D721Med (cell line): ENCODE measurements around the gene EEF1A1.

Experiments
- DNase-seq: peaks from one replicate; pipeline ENCODE4 v3.0.0; 2011; ENCODE audit warnings: low spot score; ENCODE audit not compliant: insufficient read length
- FAIRE-seq: peaks from 2 replicates; lab custom pipeline; 2011; peaks lifted over from hg19 to GRCh38; lab: Jason Lieb, UNC
- TF ChIP-seq, protein P1 (sequence below): IDR thresholded peaks from 2 replicates; pipeline ENCODE4 v1.5.1; 2012; ENCODE audit warnings: mild to moderate bottlenecking, control low read depth; ENCODE audit not compliant: insufficient read depth; ENCODE audit errors: missing control alignments

EEF1A1 gene

DNA sequence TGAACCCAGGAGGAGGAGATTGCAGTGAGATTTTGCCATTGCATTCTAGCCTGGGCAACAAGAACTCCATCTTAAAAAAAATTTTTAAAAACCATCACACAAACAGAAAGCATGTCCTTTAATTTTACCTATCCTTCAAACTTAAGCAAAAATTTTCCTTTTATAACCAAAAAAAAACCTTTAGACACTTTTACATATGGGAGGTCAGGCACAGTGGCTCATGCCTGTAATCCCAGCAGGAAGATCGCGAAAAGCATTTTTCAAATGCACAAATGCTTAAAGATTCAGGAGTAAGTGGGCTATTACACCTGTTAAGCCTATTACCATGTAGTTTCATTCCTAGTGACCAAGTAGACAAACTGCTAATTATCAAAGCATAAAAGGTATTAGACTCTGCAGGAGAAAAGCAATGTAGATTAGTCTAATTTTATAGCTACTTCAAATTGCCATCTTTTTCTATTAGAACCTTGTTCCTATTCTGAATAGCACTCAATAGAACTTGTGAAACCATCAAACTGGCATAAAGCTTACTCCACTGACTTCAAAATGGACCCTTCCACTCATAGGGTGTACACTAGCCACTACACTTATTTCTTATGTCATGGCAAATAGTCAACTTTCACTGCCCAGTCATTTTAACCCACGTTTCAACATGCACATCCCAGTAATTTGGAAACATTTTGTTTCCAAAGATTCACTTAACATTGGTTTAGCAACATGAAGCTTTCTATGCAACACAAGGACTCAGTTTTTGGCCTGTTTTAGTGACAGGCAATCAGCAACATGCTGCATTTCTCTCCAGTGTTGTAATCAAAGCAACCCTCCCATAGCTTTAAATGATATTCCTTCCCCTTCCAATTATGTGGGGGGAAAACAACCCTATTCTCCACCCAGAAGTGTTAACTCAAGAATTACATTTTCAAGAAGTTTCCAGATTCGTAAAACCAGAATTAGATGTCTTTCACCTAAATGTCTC lies 4.0 kb downstream of the EEF1A1 start:
- TF ChIP-seq, protein P1, sequence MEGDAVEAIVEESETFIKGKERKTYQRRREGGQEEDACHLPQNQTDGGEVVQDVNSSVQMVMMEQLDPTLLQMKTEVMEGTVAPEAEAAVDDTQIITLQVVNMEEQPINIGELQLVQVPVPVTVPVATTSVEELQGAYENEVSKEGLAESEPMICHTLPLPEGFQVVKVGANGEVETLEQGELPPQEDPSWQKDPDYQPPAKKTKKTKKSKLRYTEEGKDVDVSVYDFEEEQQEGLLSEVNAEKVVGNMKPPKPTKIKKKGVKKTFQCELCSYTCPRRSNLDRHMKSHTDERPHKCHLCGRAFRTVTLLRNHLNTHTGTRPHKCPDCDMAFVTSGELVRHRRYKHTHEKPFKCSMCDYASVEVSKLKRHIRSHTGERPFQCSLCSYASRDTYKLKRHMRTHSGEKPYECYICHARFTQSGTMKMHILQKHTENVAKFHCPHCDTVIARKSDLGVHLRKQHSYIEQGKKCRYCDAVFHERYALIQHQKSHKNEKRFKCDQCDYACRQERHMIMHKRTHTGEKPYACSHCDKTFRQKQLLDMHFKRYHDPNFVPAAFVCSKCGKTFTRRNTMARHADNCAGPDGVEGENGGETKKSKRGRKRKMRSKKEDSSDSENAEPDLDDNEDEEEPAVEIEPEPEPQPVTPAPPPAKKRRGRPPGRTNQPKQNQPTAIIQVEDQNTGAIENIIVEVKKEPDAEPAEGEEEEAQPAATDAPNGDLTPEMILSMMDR = no peak
- no peak for DNase-seq
- no peak for FAIRE-seq

DNA sequence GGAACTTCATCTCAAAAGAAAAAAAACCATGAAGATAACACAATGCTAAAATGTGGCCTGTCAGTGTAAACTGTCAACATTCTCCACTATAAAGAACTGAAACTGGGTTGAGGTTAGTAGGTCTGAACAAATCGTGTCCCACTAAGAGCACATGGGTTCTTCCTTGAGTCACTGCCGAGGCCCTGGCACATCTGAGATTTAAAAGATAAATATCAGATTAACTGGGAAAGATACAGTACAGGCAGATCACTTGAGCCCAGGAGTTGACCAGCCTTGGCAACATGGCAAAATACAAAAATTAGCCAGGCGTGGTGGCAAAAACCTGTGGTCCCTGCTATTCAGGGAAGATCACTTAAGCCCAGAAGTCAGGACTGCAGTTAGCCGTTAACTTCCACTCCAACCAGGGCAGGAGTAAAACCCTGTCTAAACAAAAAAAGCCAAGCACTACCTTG lies 5.6 kb downstream of the EEF1A1 start:
- FAIRE-seq (no peak), DNase-seq (no peak)
- TF ChIP-seq, protein P1 = no peak

DNA sequence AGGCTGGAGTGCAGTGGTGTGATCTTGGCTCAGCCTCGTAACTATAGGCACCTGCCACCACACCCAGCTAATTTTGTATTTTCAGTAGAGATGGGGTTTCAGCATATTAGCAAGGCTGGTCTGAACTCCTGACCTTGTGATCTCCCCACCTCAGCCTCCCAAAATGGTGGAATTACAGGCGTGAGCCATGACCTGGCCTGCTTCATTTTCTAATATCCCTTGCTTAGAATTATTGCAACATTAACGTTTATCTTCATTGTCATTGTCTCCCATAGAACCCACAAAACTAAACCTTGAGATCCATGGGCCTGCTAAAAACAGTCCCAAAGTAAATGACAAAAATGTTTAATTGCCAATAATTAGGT lies 6.1 kb downstream of the EEF1A1 start:
- TF ChIP-seq, protein P1 = no peak
- FAIRE-seq = no peak
- no peak for DNase-seq

DNA sequence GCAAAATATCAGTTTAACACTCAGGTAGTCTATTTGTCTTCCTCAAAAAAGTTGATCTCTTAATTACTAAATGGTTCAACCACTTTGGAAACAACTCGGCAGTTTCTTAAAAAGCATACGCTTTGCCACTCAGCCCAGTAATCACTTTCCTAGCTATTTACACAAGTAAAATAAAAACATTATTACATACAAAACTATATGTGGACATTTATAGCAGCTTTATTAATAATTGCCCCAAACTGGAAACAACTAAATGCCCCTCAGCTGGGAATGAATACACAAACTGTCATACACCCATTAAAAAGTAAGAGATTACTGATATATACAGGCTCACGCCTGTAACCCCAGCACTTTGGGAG lies 7.4 kb downstream of the EEF1A1 start:
- no peak for DNase-seq
- FAIRE-seq = no peak
- TF ChIP-seq, protein P1 = no peak

DNA sequence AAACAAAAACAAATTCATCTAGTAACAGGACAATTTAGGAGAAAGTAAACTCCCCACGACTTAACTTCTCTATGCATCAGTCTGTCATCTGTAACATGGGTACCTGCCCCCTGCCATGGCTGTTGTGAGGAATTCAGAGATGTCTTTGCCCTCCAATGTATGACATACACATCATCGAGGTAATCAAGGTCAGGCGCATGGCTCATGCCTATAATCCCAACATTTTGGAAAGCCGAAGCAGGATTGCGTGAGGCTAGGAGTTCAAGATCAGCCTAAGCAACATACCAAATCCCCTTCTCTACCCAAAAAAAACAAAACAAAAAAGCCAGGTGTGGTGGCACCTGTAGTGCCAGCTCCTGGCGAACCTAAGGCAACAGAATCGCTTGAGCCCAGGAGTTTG lies 9.0 kb downstream of the EEF1A1 start:
- DNase-seq (no peak), FAIRE-seq (no peak)
- TF ChIP-seq, protein P1 = no peak

DNA sequence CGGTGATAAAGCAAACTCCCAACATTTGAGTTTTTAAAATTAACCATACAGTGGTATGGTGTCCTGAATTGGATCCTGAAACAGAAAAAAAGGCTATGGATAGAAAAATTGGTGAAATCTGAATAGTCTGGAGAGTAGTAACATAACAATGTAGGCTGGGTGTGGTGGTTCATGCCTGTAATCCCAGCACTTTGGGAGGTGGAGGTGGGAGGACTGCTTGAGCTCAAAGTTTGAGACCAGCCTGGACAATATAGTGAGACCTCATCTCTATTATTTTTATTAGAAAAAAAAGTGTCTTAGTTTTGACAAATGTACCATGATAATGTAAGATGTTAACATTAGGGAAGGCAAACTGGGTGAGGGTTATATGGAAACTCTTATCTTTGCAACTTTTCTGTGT lies 11.0 kb downstream of the EEF1A1 start:
- no peak for FAIRE-seq
- TF ChIP-seq, protein P1 = no peak
- DNase-seq = no peak

DNA sequence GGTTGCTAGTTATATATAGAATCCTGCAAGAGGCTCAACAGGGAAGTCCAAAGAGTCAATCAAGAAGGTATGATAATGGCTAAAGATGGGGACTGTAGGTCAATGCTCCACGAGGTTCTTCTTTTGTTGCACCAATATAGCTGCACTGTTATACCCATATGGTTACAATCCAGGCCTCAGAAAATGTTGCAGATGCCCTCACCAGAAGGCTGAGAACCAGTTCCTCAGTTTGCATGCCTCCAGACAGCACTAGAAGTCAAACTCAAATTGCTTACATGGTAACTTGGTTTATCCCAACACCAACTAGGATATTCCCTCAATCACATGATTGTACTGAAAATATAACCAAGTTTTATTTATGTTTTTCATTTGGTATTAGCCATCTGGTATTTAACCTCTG lies 12.1 kb downstream of the EEF1A1 start:
- FAIRE-seq = no peak
- no peak for DNase-seq
- TF ChIP-seq, protein P1 = no peak
